Ishikawa (cell line): ENCODE results near the gene ATP2C2.

Experiments
- CEBPB ChIP-seq: IDR thresholded peaks from 2 replicates; pipeline ENCODE4 v1.6.1; 2012
- CREB1 ChIP-seq: IDR thresholded peaks from 2 replicates; pipeline ENCODE4 v1.6.1; 2012; ENCODE audit warnings: low read depth
- EGR1 ChIP-seq: IDR thresholded peaks from 2 replicates; pipeline ENCODE4 v1.6.1; 2012
- EP300 ChIP-seq: IDR thresholded peaks from 2 replicates; pipeline ENCODE4 v1.6.1; 2012; ENCODE audit warnings: borderline replicate concordance
- FOXM1 ChIP-seq: IDR thresholded peaks from 2 replicates; pipeline ENCODE4 v1.6.1; 2012; ENCODE audit warnings: low read depth, borderline replicate concordance
- RAD21 ChIP-seq: IDR thresholded peaks from 2 replicates; pipeline ENCODE4 v1.6.1; 2012; ENCODE audit warnings: low read depth
- REST ChIP-seq: IDR thresholded peaks from 2 replicates; pipeline ENCODE4 v1.6.1; 2012; ENCODE audit warnings: low read depth, mild to moderate bottlenecking
- TAF1 ChIP-seq: IDR thresholded peaks from 2 replicates; pipeline ENCODE4 v1.6.1; 2012; ENCODE audit warnings: low read depth, mild to moderate bottlenecking
- TCF12 ChIP-seq: IDR thresholded peaks from 2 replicates; pipeline ENCODE4 v1.6.1; 2012; ENCODE audit warnings: low read depth
- TEAD4 ChIP-seq: IDR thresholded peaks from 2 replicates; pipeline ENCODE4 v1.6.1; 2012
- YY1 ChIP-seq: IDR thresholded peaks from 2 replicates; pipeline ENCODE4 v1.6.1; 2012; ENCODE audit warnings: low read depth
- ZBTB7A ChIP-seq: IDR thresholded peaks from 2 replicates; pipeline ENCODE4 v1.6.1; 2012; ENCODE audit warnings: low read depth
- TF ChIP-seq, protein P1 (sequence below): IDR thresholded peaks from 2 replicates; pipeline ENCODE4 v1.6.1; 2012
- TF ChIP-seq, protein P2 (sequence below): IDR thresholded peaks from 2 replicates; pipeline ENCODE4 v1.6.1; 2012

ATP2C2 gene

DNA sequence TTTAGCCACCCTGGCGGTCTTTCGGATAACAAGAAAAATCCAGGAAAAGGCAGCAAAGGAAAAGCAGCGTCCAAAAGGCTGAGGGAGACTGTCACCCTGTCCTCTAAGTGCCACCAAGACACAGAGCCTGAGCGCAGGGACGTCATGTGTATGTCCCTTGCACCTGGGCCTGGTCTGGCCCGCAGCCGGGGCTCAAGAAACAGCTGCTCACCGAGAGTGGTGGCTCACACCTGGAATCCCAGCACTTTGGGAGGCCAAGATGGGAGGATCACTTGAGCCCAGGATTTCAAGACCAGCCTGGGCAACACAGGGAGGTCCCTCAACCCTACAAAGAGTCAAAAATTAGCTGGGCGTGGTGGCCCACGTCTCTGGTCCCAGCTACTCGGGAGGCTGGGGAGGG lies 145.3 kb downstream of the ATP2C2 start:
- TF ChIP-seq EGR1 (no peak), CREB1 (no peak), TEAD4 (no peak), TAF1 (no peak), REST (no peak), EP300 (no peak), ZBTB7A (no peak), TCF12 (no peak), CEBPB (no peak), RAD21 (no peak), YY1 (no peak), FOXM1 (no peak)
- TF ChIP-seq, protein P1, sequence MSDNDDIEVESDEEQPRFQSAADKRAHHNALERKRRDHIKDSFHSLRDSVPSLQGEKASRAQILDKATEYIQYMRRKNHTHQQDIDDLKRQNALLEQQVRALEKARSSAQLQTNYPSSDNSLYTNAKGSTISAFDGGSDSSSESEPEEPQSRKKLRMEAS: no peak
- TF ChIP-seq, protein P2, sequence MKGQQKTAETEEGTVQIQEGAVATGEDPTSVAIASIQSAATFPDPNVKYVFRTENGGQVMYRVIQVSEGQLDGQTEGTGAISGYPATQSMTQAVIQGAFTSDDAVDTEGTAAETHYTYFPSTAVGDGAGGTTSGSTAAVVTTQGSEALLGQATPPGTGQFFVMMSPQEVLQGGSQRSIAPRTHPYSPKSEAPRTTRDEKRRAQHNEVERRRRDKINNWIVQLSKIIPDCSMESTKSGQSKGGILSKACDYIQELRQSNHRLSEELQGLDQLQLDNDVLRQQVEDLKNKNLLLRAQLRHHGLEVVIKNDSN: no peak
